ENCODE measurements around the gene TMPRSS11D. TPM values are rescaled to one million over a fixed set of nuclear protein-coding genes. Genes with fewer than 3 reads are reported as not detected.

TMPRSS11D gene
- total RNA-seq, 4 donors from 2014 or later, result not detected

DNA sequence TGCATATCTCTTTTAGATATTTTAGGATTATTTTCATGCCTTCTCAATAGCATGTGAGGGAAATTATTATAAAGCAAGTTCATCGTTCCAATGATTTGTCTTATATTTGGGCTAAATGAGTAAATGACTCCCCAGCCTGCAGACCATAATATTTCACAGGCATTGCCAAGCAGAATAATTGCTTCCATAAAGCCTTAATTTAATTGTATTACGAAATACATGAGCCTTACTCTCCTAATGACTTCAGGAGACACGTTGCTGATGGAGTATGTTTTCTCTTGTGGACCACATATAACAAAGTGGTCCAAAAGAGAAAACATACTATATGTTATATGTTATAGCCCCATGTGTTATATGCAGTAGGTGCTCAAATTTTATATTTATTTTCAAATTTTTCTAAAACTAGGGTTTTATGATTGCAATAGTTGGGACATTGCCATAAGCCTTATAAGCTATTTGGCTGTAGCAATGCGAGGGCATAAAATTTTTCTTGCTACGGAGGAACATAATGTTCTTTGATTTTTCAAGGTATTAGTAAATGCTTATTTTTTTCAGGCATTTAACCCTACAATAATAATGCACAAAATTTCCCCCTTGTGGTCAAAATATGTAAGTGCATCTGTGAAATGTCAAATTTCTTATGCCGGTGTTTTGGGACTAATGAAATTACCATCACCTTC is 26.2 kb upstream of the TMPRSS11D start:
- in situ Hi-C loops (cut with MboI; ENCODE audit: low sequenced_read_pairs in 4 of 4), result no loop called here

DNA sequence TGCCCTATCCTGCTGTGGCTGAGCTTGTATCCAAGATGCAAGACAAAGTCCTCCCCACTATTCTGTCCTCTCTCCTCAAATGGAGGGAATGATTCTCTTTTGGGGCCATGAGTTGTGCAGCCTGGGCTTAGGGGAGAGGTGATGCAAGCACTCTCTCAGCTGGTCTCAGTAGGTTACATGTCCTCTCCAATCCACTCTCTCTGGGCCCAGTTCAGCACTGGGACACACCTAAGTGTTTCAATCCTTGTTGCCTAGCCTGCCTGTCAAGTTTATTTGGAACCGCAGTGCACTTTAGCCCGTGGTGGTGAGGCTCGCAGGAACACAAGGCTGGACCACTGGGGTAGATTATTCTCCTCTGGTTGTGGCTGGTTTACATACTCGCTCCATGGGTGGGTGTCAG is 23.8 kb upstream of the TMPRSS11D start:
- Histone ChIP-seq H3K9me3 (no peaks in the 10 kb centered on the region), H3K27me3 (no peaks in the 10 kb centered on the region), H3K36me3 (no peaks in the 10 kb centered on the region), H3K27ac (no peak overlapping the region), H3K4me3 (no peak overlapping the region), H3K4me1 (no peaks in the 10 kb centered on the region)
- ATAC-seq, result no peak
- intact Hi-C loops (cut with DNase I; ENCODE audit: low total_unique reads), result no loop called here
- no peak for DNase-seq
- in situ Hi-C loops (cut with MboI; ENCODE audit: low sequenced_read_pairs in 4 of 4), result no loop called here
- TF ChIP-seq POLR2A (IDR thresholded peaks at IDR 0.05), result no peak
- TF ChIP-seq, protein P1, sequence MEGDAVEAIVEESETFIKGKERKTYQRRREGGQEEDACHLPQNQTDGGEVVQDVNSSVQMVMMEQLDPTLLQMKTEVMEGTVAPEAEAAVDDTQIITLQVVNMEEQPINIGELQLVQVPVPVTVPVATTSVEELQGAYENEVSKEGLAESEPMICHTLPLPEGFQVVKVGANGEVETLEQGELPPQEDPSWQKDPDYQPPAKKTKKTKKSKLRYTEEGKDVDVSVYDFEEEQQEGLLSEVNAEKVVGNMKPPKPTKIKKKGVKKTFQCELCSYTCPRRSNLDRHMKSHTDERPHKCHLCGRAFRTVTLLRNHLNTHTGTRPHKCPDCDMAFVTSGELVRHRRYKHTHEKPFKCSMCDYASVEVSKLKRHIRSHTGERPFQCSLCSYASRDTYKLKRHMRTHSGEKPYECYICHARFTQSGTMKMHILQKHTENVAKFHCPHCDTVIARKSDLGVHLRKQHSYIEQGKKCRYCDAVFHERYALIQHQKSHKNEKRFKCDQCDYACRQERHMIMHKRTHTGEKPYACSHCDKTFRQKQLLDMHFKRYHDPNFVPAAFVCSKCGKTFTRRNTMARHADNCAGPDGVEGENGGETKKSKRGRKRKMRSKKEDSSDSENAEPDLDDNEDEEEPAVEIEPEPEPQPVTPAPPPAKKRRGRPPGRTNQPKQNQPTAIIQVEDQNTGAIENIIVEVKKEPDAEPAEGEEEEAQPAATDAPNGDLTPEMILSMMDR (IDR thresholded peaks at IDR 0.05 in 4 of 5, conservative IDR thresholded peaks at IDR 0.05 in 1 of 5), result no peak

More for the DNA sequence above, 26.2 kb upstream of the TMPRSS11D start:
- no peaks in the 10 kb centered on the region for H3K27me3 ChIP-seq
- no peak overlapping the region for H3K4me3 ChIP-seq
- no peak for TF ChIP-seq POLR2A (IDR thresholded peaks at IDR 0.05)
- TF ChIP-seq, protein P1 (IDR thresholded peaks at IDR 0.05 in 4 of 5, conservative IDR thresholded peaks at IDR 0.05 in 1 of 5), result peak in 3 of 5 experiments; percentile 17 to 46 (median 41)
- no peaks in the 10 kb centered on the region for H3K36me3 ChIP-seq
- ATAC-seq (no peak), DNase-seq (no peak)
- intact Hi-C loops (cut with DNase I; ENCODE audit: low total_unique reads), result no loop called here
- H3K9me3 ChIP-seq, result no peaks in the 10 kb centered on the region
- no peaks in the 10 kb centered on the region for H3K4me1 ChIP-seq
- H3K27ac ChIP-seq, result no peak overlapping the region

DNA sequence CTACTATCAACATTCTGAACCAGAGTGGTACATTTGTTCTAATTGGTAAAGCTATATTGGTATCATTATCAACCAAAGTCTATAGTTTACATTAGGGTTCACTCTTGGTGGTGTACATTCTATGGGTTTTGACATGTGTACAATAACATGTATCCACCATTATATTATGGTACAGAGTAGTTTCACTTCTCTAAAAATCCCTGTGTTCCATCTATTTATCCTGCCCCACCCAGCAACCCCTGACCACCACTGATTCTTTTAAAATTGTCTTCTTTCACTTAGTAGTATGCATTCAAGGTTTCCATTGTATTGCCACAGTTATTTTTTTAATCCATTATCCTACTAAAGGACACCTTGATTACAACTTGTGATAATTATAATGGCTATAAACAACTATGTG is 15.3 kb upstream of the TMPRSS11D start:
- no peak for ATAC-seq
- no peaks in the 10 kb centered on the region for H3K4me1 ChIP-seq
- H3K9me3 ChIP-seq, result no peaks in the 10 kb centered on the region
- no peak overlapping the region for H3K4me3 ChIP-seq
- no peak for DNase-seq
- no peak overlapping the region for H3K27ac ChIP-seq
- TF ChIP-seq, protein P1 (IDR thresholded peaks at IDR 0.05 in 4 of 5, conservative IDR thresholded peaks at IDR 0.05 in 1 of 5), result no peak
- TF ChIP-seq POLR2A (IDR thresholded peaks at IDR 0.05), result no peak
- H3K36me3 ChIP-seq, result no peaks in the 10 kb centered on the region
- H3K27me3 ChIP-seq, result no peaks in the 10 kb centered on the region
- in situ Hi-C loops (cut with MboI; ENCODE audit: low sequenced_read_pairs in 4 of 4), result no loop called here
- intact Hi-C loops (cut with DNase I; ENCODE audit: low total_unique reads), result no loop called here

DNA sequence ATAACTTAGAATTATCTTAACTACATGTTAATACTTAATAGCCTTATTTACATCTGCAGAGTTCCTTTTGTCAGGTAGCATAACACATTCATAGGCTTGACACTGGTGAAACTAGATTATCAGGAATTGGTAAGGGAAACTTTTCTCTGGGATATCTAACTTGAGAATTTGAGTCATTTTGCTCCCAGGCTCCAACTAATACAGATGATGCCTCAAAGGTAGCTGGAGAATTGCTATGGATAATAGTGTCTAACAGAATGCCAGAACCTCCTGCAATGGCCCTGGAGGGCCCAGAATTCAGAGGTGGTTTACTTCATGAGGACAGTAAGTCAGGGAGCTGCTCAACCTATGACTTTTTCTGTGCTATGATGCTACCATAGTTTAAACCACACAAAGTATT is 13.9 kb upstream of the TMPRSS11D start:
- in situ Hi-C loops (cut with MboI; ENCODE audit: low sequenced_read_pairs in 4 of 4), result no loop called here
- intact Hi-C loops (cut with DNase I; ENCODE audit: low total_unique reads), result no loop called here
- H3K9me3 ChIP-seq, result no peaks in the 10 kb centered on the region

More for the DNA sequence above, 13.9 kb upstream of the TMPRSS11D start:
- Histone ChIP-seq H3K4me1 (no peaks in the 10 kb centered on the region), H3K4me3 (no peak overlapping the region), H3K27me3 (no peaks in the 10 kb centered on the region), H3K36me3 (no peaks in the 10 kb centered on the region), H3K27ac (no peak overlapping the region)
- ATAC-seq (no peak), DNase-seq (no peak)
- TF ChIP-seq POLR2A (IDR thresholded peaks at IDR 0.05), result no peak
- TF ChIP-seq, protein P1 (IDR thresholded peaks at IDR 0.05 in 4 of 5, conservative IDR thresholded peaks at IDR 0.05 in 1 of 5), result no peak

All from gastrocnemius medialis (tissue), 4 donors.